ENCODE measurements around the gene NANP. TPM values are rescaled to one million over a fixed set of nuclear protein-coding genes. Genes with fewer than 3 reads are reported as not detected.

NANP gene
- total and polyA plus RNA-seq, 10 of the 15 experiments (the other 5 are each of a cell fraction or from before 2014, with no cell fraction given) = 4.2 to 6.7 (median 4.9) TPM

GRCh38 chr20:25573288-25574251, 50.2 kb downstream of the NANP start (continued):
- TF ChIP-seq ETV6 (conservative IDR thresholded peaks at IDR 0.05 in 1 of 2, IDR thresholded peaks at IDR 0.05 in 1 of 2; ENCODE audit: borderline replicate concordance in 1 of 2, low read depth in 1 of 2) (no peak), EED (IDR thresholded peaks at IDR 0.05; ENCODE audit: low read depth) (no peak)

GRCh38 chr20:25571817-25572216, 52.0 kb downstream of the NANP start:
- H3K9me3 ChIP-seq (replicated peaks; ENCODE audit: control insufficient read depth, insufficient read depth, low read length) = no peaks in the 10 kb centered on the region
- H3K4me1 ChIP-seq (ENCODE audit: control insufficient read depth, insufficient read depth, low read length) = no peaks in the 10 kb centered on the region
- FAIRE-seq = no peak
- no peak for DNase-seq (ENCODE audit: low read depth, low spot score)
- ATAC-seq = no peak
- H3K27ac ChIP-seq (ENCODE audit: control insufficient read depth, insufficient read depth) = no peak overlapping the region
- H3K79me2 ChIP-seq (ENCODE audit: control insufficient read depth, insufficient read depth, low read length) = no peaks in the 10 kb centered on the region
- CTCF ChIA-PET = no interaction called here
- no peak overlapping the region for H3K4me2 ChIP-seq (ENCODE audit: control insufficient read depth, insufficient read depth)
- SMC1A ChIA-PET (ENCODE audit: uncharacterized antibody, unreplicated experiment) = no interaction called here
- intact Hi-C loops (cut with micrococcal nuclease; ENCODE audit: unreplicated experiment) (no loop called here), in situ Hi-C loops (cut with MboI) (no loop called here)
- no peak overlapping the region for H2AFZ ChIP-seq (ENCODE audit: control insufficient read depth, low read depth, low read length)
- no peaks in the 10 kb centered on the region for H4K20me1 ChIP-seq (ENCODE audit: control insufficient read depth, insufficient read depth)
- H3K4me3 ChIP-seq = no peak overlapping the region
- TF ChIP-seq RAD51 (IDR thresholded peaks at IDR 0.05) (no peak), NR2F1 (conservative IDR thresholded peaks at IDR 0.05) (no peak), TCF3 (IDR thresholded peaks at IDR 0.05; ENCODE audit: borderline replicate concordance, insufficient read depth, low read depth, low read length) (no peak)
- TF ChIP-seq, protein P1, sequence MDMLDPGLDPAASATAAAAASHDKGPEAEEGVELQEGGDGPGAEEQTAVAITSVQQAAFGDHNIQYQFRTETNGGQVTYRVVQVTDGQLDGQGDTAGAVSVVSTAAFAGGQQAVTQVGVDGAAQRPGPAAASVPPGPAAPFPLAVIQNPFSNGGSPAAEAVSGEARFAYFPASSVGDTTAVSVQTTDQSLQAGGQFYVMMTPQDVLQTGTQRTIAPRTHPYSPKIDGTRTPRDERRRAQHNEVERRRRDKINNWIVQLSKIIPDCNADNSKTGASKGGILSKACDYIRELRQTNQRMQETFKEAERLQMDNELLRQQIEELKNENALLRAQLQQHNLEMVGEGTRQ (IDR thresholded peaks at IDR 0.05; ENCODE audit: borderline replicate concordance, low read depth, low read length) = no peak
- BruUV-seq (replicated peaks) = no TSS peak
- 45% methylated on average over 2 of the region's 2 CpGs for WGBS (ENCODE audit: insufficient coverage, insufficient replicate concordance, low lambda C conversion rate, missing lambda C conversion rate)
- H3K36me3 ChIP-seq (ENCODE audit: control insufficient read depth in 2 of 2, insufficient read depth in 2 of 2, low read length in 1 of 2) = no peaks in the 10 kb centered on the region
- RAD21 ChIA-PET (ENCODE audit: unreplicated experiment) = no interaction called here
- no peaks in the 10 kb centered on the region for H3K27me3 ChIP-seq (replicated peaks in 1 of 2; ENCODE audit: control insufficient read depth in 2 of 2, insufficient read depth in 2 of 2, low read length in 1 of 2)
- H3K9ac ChIP-seq (ENCODE audit: control insufficient read depth, insufficient read depth, low read length) = no peak overlapping the region
- POLR2A ChIA-PET = interaction anchor here (0.6 kb wide), 1 partner anchor 79 kb away, joined by 6 read pairs; no protein-coding TSS in a partner anchor

Measured in GM12878 (cell line).